Breast epithelium (tissue), 4 donors: ENCODE data around the gene ATP13A1. TPM values are rescaled to one million over a fixed set of nuclear protein-coding genes. Genes with fewer than 3 reads are reported as not detected.
"Not testable (repeated sequence)": the region's sequence is repeated elsewhere in the genome, so short reads cannot be mapped to it uniquely, and the experiment has no call there.

Source experiments
- DNase-seq, 2 donors: peaks; one replicate each; pipeline ENCODE4 v3.0.0-alpha.2; 2019; ENCODE audit warnings: low spot score in 2 of 2
- H3K27ac ChIP-seq, 2 donors: fragments of 200-600 bp; sonication (generic) in 1 of 2; one replicate each; pipeline ENCODE4 v1.5.1; 2016 to 2019; ENCODE audit warnings: mild to moderate bottlenecking in 1 of 2
- H3K27me3 ChIP-seq, 2 donors: fragments of 200-600 bp; sonication (generic) in 1 of 2; one replicate each; pipeline versions ENCODE4 v1.5.1 to v1.6.0; 2017 to 2019; ENCODE audit warnings: control low read depth in 1 of 2, mild to moderate bottlenecking in 1 of 2
- H3K36me3 ChIP-seq: fragments of 200-600 bp; one replicate; pipeline ENCODE4 v1.5.1; 2019
- H3K4me1 ChIP-seq, 2 donors: fragments of 200-600 bp; sonication (generic); one replicate each; pipeline ENCODE4 v1.5.1; 2016 to 2019; ENCODE audit warnings: control low read depth in 1 of 2
- H3K4me3 ChIP-seq, 3 donors: fragments of 200-600 bp; sonication (generic); 1 replicate in 2 of 3; 2 replicates in 1 of 3; pipeline ENCODE4 v1.5.1; 2016 to 2019; ENCODE audit warnings: mild to moderate bottlenecking in 3 of 3, moderate library complexity in 2 of 3
- H3K9me3 ChIP-seq, 2 donors: fragments of 200-600 bp; sonication (generic) in 1 of 2; one replicate each; pipeline ENCODE4 v1.5.1; 2016 to 2019; ENCODE audit warnings: control low read depth in 1 of 2
- POLR2A ChIP-seq: fragments of 450-650 bp; IDR thresholded peaks from one replicate; pipeline ENCODE4 v1.6.1; 2016; ENCODE audit warnings: antibody characterized with exemption, mild to moderate bottlenecking, moderate library complexity
- POLR2AphosphoS5 ChIP-seq, 3 donors: sonication (generic); formaldehyde crosslinking; IDR thresholded peaks; one replicate each; pipeline ENCODE4 v1.6.1; 2017; ENCODE audit warnings: antibody characterized with exemption in 3 of 3
- intact Hi-C: fragments of 100-400 bp; cut with DNase I; formaldehyde crosslinking; loops from one replicate; pipeline ENCODE4 v1.15.1; 2023; ENCODE audit warnings: low total_unique reads
- total RNA-seq, 3 donors: library from RNA; depleted of rRNA; stranded (reverse); fragments of >200 nt; gene quantifications; one replicate each; pipeline ENCODE4 v1.1.0, GENCODE V29; 2016
- TF ChIP-seq, protein P1 (sequence below), 3 donors: fragments of 450-650 bp; IDR thresholded peaks; one replicate each; pipeline ENCODE4 v1.5.1; 2016 to 2017; ENCODE audit warnings: antibody characterized with exemption in 3 of 3, mild to moderate bottlenecking in 3 of 3, moderate library complexity in 3 of 3

The ATP13A1 gene
- total RNA-seq, 3 donors from 2014 or later: 155 to 222 (median 189) TPM

GRCh38 chr19:19704836-19705235 is 41.4 kb upstream of the ATP13A1 start:
- Histone ChIP-seq H3K27ac (no peak overlapping the region), H3K9me3 (peaks cover 82 to 89% of the 10 kb centered on the region in 2 donors), H3K4me3 (no peak overlapping the region), H3K4me1 (no peaks in the 10 kb centered on the region), H3K27me3 (no peaks in the 10 kb centered on the region), H3K36me3 (no peaks in the 10 kb centered on the region)
- TF ChIP-seq, protein P1, sequence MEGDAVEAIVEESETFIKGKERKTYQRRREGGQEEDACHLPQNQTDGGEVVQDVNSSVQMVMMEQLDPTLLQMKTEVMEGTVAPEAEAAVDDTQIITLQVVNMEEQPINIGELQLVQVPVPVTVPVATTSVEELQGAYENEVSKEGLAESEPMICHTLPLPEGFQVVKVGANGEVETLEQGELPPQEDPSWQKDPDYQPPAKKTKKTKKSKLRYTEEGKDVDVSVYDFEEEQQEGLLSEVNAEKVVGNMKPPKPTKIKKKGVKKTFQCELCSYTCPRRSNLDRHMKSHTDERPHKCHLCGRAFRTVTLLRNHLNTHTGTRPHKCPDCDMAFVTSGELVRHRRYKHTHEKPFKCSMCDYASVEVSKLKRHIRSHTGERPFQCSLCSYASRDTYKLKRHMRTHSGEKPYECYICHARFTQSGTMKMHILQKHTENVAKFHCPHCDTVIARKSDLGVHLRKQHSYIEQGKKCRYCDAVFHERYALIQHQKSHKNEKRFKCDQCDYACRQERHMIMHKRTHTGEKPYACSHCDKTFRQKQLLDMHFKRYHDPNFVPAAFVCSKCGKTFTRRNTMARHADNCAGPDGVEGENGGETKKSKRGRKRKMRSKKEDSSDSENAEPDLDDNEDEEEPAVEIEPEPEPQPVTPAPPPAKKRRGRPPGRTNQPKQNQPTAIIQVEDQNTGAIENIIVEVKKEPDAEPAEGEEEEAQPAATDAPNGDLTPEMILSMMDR (IDR thresholded peaks at IDR 0.05): no peak
- TF ChIP-seq POLR2A (no peak), POLR2AphosphoS5 (IDR thresholded peaks at IDR 0.05) (no peak)
- intact Hi-C loops: no loop called here
- DNase-seq: no peak

- not testable (repeated sequence) for H3K36me3 ChIP-seq, DNase-seq
- H3K9me3 ChIP-seq: peaks cover 50 to 76% of the 10 kb centered on the region in 2 donors
Observed at GRCh38 chr19:19700493-19700892, 37.0 kb upstream of the ATP13A1 start.

DNA sequence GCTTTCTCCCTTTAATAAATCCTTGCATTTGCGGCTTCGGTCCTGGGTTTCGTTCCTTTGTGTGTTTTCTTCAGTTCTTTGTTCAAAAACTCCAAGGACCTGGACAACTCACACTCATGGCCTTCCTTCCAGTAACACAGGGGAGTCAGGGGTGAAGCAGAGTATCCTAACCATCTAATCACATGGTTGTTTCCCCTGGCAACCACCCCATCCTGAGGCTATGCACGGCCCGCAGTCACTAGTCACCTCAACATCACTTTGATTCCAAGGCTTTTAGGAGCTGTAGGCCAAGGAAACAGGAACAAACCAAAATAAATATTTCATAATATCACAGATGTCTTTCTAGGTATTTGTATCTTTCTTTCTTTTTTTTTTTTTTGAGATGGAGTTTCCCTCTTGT is 34.1 kb upstream of the ATP13A1 start:
- DNase-seq: no peak
- Histone ChIP-seq H3K4me3 (no peak overlapping the region), H3K4me1 (no peaks in the 10 kb centered on the region), H3K36me3 (no peaks in the 10 kb centered on the region), H3K27ac (no peak overlapping the region), H3K27me3 (no peaks in the 10 kb centered on the region), H3K9me3 (peaks cover 29 to 60% of the 10 kb centered on the region in 2 donors)
- intact Hi-C loops: no loop called here
- no peak for TF ChIP-seq POLR2AphosphoS5 (IDR thresholded peaks at IDR 0.05)
- TF ChIP-seq POLR2A: no peak
- TF ChIP-seq, protein P1 (IDR thresholded peaks at IDR 0.05): no peak

More at GRCh38 chr19:19700493-19700892, 37.0 kb upstream of the ATP13A1 start:
- intact Hi-C loops, H3K27ac ChIP-seq, H3K4me3 ChIP-seq, H3K4me1 ChIP-seq, H3K27me3 ChIP-seq: not testable (repeated sequence)

GRCh38 chr19:19696386-19696785 is 32.9 kb upstream of the ATP13A1 start:
- DNase-seq: no peak
- intact Hi-C loops: no loop called here
- H3K9me3 ChIP-seq: peaks cover 25 to 52% of the 10 kb centered on the region in 2 donors
- no peak overlapping the region for H3K4me3 ChIP-seq
- H3K27ac ChIP-seq: no peak overlapping the region
- H3K36me3 ChIP-seq: no peaks in the 10 kb centered on the region
- no peaks in the 10 kb centered on the region for H3K4me1 ChIP-seq
- TF ChIP-seq POLR2A (no peak), POLR2AphosphoS5 (IDR thresholded peaks at IDR 0.05) (no peak)
- TF ChIP-seq, protein P1 (IDR thresholded peaks at IDR 0.05): no peak
- no peaks in the 10 kb centered on the region for H3K27me3 ChIP-seq

- intact Hi-C loops: no loop called here
Observed at GRCh38 chr19:19691683-19692082, 28.2 kb upstream of the ATP13A1 start.

DNA sequence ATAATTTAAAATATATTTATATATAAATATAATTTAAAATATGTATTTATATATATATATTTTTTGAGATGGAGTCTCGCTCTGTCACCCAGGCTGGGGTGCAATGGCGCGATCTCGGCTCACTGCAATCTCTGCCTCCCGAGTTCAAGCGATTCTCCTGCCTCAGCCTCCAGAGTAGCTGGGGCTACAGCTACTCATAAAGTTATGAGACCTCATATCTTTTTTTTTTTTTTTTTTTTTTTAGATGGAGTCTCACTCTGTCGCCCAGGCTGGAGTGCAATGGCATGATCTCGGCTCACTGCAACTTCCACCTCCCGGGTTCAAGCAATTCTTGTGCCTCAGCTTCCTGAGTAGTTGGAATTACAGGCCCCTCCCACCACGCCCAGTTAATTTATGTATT is 25.5 kb upstream of the ATP13A1 start:
- H3K27me3 ChIP-seq, DNase-seq, H3K36me3 ChIP-seq, H3K27ac ChIP-seq, intact Hi-C loops, H3K4me3 ChIP-seq, H3K4me1 ChIP-seq: not testable (repeated sequence)
- peaks cover 29 to 33% of the 10 kb centered on the region in 2 donors for H3K9me3 ChIP-seq

More at GRCh38 chr19:19691683-19692082, 28.2 kb upstream of the ATP13A1 start:
- H3K27me3 ChIP-seq: no peaks in the 10 kb centered on the region
- no peaks in the 10 kb centered on the region for H3K4me1 ChIP-seq
- H3K9me3 ChIP-seq: peaks cover 5 to 26% of the 10 kb centered on the region in 2 donors
- H3K4me3 ChIP-seq: no peak overlapping the region
- TF ChIP-seq, protein P1 (IDR thresholded peaks at IDR 0.05): no peak
- no peak for TF ChIP-seq POLR2AphosphoS5 (IDR thresholded peaks at IDR 0.05)
- no peak for TF ChIP-seq POLR2A
- DNase-seq: no peak
- no peaks in the 10 kb centered on the region for H3K36me3 ChIP-seq
- no peak overlapping the region for H3K27ac ChIP-seq
